ENCODE results near the gene KCNK5.

DNA sequence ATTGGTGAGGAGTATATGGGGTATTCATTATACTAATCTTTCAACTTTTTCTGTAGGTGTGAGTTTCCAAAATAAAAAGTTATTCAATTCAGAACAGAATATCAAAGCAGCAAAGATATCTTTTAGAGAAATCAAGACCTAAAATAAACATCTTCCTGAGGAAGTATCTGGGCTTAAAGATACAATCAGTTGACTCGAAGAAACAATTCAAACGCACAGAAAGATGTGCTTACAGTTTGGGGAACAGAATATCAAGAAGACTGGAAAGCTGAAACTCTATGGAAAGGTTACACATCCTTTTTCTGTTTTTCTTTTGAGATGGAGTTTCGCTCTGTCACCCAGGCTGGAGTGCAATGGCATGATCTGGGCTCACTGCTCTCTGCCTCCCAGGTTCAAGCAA is 78.1 kb downstream of the KCNK5 start:
- TF ChIP-seq SIN3A (IDR thresholded peaks at IDR 0.05; ENCODE audit: borderline replicate concordance, insufficient read depth, low read length) (no peak), POLR2AphosphoS5 (IDR thresholded peaks at IDR 0.05; ENCODE audit: low read depth, low read length) (no peak), TAF1 (IDR thresholded peaks at IDR 0.05; ENCODE audit: borderline replicate concordance, insufficient read depth, low read length) (no peak), FOXP2 (optimal IDR thresholded peaks at IDR 0.05; ENCODE audit: borderline replicate concordance, extremely low read depth, extremely low read length, insufficient read depth) (no peak)
- TF ChIP-seq, protein P1, sequence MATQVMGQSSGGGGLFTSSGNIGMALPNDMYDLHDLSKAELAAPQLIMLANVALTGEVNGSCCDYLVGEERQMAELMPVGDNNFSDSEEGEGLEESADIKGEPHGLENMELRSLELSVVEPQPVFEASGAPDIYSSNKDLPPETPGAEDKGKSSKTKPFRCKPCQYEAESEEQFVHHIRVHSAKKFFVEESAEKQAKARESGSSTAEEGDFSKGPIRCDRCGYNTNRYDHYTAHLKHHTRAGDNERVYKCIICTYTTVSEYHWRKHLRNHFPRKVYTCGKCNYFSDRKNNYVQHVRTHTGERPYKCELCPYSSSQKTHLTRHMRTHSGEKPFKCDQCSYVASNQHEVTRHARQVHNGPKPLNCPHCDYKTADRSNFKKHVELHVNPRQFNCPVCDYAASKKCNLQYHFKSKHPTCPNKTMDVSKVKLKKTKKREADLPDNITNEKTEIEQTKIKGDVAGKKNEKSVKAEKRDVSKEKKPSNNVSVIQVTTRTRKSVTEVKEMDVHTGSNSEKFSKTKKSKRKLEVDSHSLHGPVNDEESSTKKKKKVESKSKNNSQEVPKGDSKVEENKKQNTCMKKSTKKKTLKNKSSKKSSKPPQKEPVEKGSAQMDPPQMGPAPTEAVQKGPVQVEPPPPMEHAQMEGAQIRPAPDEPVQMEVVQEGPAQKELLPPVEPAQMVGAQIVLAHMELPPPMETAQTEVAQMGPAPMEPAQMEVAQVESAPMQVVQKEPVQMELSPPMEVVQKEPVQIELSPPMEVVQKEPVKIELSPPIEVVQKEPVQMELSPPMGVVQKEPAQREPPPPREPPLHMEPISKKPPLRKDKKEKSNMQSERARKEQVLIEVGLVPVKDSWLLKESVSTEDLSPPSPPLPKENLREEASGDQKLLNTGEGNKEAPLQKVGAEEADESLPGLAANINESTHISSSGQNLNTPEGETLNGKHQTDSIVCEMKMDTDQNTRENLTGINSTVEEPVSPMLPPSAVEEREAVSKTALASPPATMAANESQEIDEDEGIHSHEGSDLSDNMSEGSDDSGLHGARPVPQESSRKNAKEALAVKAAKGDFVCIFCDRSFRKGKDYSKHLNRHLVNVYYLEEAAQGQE (IDR thresholded peaks at IDR 0.05; ENCODE audit: insufficient read depth in 1 of 2, low read depth in 2 of 2, low read length in 2 of 2): no peak

All from PFSK-1 (cell line).